HG02588 (cell line): ENCODE data around the gene MTHFD1L.
"Not testable (repeated sequence)": the region's sequence is repeated elsewhere in the genome, so short reads cannot be mapped to it uniquely, and the experiment has no call there.

Experiments
- ATAC-seq: cut with Tn5 transposase; IDR thresholded peaks from one replicate; pipeline ENCODE4 v1.9.1; 2021; ENCODE audit warnings: mild to moderate bottlenecking, moderate library complexity; ENCODE audit not compliant: unreplicated experiment

MTHFD1L gene

DNA sequence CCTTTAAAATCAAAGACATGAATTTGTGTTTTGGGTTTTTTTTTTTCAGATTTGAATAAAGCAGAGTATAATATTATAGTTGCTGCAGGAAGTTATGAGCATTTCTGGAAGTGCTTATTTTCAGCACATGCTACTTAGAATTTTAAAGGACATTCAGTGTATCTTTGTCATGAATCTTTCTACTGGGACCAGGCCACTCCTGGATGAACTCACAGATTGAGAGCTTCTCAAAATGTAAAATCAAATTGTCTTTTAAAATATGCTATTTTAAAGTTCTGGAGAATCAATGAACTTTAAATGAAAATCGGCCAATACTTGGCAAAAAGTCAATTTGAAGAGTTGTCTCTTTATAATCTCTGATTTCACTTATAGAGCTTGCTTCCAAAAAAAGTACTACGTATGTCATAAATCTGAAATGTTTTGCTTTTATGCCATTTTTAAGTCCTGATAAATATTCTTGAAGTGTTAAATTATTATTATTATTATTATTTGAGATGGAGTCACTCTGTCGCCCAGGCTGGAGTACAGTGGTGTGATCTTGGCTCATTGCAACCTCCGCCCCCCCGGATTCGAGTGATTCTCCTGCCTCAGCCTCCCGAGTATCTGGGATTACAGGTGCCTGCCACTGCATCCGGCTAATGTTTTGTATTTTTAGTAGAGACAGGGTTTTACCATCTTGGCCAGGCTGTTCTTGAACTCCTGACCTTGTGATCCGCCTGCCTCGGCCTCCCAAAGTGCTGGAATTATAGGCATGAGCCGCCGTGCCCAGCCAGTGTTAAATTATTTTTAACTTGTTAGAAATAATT, 198.5 kb downstream of the MTHFD1L start:
- no peak for ATAC-seq

DNA sequence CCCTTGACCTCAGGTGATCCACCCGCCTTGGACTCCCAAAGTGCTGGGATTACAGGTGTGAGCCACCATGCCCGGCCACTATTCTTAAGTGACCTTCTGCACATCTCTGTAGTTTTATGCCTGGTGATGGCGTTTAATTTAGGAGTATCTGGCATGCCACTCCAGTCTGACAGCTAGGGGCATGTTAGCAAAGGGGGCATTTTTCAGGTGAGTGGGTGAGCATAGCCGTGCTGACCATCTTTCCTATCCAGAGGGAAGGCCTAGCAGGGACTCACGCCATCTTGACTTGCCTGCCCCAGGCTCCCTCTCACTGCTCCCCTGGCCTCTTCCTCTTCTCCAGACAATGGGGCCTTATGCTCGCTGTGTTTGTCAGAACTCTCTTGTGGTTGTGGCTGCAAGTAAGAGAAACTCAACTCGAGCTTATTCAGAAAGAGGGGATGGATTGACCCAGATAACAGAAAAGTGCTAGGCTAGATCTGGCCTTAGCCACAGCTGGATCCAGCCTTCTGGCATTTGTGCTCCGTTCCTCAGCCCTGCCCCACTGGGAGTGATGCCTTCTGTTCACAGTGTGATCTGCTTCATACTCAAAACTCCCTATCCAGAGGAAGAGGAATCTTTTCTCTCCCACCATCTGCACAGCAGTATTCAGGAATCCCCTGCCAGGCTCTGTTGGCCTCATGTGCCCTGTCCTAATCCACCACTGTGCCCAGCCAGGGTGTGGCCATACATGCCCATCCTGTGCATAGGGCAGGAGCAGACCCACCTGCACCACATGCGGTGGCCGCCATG, 199.7 kb downstream of the MTHFD1L start:
- ATAC-seq = no peak

DNA sequence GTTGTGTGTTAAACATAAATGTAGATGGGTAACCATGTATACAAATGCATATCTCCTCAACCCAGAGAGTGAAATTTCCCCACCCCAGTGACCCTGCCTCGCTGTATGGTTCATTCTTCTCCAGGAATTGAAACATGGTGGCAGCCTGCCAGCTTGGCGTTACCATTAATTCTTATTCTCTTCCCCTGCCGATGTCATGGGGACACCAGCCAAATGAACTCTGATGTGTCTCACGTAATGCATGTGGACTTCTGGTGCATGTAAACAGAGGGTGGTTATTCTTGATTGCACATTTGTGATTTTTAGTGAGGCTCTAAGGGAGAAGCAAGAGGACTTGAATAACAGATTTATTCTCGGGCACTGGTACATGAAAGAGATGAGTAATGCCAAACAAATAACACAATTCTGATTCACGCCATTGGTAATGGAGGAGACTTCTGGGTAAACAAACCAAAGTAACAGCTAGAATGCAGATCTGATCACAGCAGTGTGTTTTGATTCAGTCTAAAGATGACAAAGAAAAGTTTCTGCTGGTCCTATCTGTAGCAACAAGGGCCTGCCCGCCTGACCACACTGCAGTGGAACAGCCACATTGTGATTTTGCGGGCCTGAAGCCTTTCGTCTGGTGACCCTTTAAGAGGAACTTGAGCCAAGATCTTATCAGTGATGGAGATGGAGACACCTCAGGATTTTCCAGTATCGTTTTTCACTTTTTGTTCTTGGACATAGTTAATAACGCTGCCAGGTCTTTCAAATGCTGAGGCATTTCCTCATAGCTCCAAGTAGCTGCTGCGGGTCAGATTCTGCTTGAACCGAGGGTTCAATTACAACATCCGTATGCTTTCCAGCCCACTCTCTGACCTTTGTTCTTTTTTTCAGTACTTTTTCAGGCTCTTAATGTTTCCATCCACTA, 202.4 kb downstream of the MTHFD1L start:
- ATAC-seq = no peak

DNA sequence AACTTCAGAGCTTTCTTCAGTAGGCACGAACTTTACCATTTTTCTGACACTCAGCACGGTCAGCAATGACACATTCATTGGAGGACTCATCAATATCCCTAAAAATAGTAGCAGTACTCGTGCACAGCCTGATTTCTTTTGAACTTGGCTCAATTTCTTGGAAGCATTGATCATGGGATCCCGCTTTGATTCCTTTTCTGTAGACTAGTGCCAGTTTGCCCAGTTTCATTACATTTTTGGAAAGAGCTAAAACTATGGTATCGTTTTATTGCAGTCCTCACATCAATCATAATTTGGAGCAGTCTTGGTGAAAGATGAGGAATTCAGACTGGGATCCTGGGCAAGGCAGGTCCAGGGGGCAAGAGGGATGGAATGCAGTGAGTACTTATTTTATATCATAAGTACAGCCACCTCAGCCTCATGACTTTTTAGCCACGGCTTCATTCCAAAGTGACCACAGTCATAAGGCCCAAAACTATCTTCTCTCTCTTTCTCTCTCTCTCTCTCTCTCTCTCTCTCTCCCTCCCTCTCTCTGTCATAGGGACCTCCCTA, 203.3 kb downstream of the MTHFD1L start:
- ATAC-seq = no peak

DNA sequence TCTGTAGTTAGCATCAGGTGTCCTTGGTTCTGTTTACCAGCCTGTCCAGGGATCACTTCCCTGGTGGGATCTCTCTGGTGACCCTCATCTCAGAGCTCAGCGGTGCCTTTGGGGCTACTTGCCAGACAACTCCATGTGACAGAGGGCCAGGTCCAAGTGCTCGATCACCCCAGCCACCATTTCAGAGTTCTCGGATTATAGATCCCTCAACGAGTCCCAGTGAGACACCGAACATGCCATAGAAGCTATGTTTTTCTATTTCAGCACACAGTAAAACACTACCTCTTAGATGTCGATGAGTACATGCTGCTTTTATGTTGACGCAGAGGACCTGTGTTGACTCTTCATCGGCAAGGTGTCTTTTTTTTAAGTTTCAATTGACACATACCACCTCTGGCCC, 204.1 kb downstream of the MTHFD1L start:
- ATAC-seq = no peak

DNA sequence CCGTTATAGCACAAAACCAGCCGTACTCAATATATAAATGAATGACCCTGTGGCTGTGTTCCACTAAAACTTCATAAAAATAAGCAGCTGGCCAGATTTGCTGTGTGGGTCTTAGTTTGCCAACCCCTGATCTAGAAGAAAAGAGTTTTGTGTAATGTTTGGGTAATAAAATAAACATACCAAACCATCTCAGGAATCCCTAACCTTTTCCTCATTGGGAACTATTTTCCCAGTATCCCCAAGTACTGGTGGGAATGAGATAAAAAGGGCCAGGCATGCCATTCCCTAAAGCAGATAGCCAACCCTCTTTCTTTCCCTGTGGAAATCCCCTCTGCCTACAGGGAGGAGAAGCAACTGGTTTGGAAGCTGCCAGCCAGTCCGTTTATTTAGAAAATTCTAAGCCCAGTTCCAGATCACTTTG, 205.1 kb downstream of the MTHFD1L start:
- ATAC-seq = no peak

DNA sequence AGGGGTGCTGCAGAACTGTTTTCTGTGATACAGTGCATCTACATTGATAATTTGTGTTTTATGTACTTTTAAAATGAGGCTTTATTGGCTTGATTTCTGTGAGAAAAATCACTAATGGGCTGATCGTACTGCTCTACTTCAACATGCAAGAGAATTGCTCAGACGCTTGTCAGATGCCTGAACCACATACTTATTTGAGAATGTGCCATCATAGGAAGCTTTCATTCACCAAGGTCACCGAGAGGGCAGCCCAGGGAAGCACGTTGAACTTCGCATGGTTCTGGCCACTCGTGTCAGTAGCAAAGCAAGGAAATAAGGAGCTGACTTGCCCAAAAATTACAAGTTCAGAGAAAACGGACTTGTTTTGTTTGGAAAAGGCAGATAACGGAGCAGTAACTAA, 205.8 kb downstream of the MTHFD1L start:
- no peak for ATAC-seq

DNA sequence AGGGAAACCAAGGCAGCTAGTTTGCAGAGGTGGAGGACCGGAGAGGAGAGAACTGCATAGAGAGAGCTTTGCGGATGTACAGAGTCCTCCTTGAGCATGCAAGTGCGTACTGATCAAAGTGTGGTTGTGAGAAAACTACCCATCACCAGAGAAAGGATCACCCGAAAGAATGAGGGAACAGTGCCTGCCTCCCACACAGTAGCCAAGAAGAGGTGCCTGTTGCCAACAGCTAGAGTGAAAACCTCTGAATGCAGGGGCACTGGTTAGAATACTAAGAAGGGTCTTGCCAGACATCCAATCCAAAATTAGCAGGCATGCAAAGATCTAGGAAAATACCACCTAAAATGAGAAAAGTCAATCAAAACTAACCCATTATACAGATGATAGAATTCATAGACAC, 207.6 kb downstream of the MTHFD1L start:
- no peak for ATAC-seq

DNA sequence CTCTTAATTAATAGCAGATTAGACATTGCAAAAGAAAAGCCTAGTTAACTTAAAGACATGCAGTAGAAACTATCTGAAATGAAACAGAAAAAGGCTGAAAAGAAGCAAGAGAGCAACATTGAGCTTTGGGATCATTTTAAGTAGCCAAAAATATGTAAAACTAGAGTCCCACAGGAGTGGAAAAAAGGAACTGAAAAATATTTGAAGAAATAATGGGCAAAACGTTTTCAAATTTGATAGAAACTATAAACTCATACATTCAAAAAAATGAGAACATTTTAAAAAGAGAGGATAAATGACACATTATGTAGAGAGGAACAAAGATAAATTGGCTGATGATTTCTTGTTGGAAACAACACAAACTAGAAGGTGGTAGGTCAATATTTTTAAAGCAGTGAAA, 208.2 kb downstream of the MTHFD1L start:
- no peak for ATAC-seq

DNA sequence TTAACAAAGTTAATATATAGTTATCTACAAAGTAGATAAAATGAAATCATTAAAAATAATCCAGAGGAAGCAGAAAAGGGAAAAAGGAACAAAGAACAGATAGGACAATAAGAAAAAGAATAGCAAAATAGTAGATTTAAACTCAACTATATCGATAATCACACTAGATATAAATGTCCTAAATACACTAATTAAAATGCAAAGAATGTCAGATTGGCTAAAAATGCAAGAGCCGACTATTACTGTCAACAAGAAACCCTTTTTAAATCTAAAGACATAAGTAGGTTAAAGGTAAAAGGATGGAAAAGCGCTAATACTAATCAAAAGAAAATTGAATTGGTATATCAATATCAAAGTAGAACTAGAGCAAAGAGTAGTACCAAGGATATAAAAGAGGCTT, 209.5 kb downstream of the MTHFD1L start:
- ATAC-seq = no peak

DNA sequence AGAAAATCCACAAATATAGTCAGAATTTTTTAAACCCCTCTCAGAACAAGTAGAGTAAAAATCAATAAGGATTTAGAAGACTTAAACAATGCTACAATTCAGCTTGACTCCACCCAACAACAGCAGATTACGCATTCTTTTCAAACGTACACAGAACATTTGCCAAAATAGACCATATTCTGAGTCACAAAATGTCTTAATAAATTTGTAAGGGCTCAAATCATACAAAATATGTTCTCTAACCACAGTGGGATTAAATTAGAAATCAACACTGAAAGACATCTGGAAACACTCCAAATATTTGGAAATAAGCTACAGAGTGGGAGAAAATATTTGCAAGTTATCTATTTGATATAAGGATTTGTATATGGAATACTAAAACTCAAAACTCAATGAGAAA, 210.0 kb downstream of the MTHFD1L start:
- no peak for ATAC-seq

DNA sequence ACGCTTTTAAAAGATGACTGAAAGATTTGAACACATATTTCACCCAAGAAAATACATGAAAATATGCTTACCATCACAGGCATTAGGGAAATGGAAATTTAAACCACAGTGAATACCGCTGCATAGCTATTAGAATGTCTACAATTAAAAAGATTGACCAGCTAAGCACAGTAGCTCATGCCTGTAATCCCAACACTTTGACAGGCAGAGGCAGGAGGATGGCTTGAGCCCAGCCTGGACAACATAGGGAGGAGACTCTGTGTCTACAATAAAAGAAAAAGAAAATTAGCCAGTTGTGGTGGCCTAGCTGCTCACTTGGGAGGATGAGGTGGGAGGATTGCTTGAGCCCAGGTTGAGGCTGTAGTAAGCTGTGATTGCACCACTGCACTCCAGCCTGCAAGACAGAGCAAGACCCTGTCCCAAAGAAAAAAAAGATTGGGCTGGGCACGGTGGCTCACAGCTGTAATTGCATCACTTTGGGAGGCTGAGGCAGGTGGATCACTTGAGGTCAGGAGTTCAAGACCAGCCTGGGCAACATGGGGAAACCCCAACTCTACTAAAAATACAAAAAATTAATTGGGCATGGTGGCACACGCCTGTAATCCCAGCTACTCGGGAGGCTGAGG, 210.5 kb downstream of the MTHFD1L start:
- no peak for ATAC-seq

DNA sequence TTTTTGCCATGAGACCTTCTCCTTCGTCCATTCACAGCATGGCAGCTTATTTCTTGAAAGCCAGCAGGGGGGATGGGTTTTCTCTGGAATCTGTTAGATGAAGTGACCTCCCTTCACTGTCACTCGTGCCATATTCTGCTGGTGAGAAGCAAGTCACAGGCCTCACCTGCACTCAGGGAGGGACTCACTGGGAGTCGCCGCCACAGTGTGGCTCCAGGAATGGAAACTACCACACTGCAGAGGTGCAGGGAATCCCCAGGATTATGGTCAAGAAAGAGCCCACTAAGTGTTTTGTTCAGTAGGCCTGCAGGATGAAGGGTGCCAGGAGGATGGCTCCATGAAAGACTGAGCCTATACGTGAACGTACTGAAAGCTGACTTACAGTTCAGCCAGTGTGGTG, 213.2 kb downstream of the MTHFD1L start:
- ATAC-seq = no peak

DNA sequence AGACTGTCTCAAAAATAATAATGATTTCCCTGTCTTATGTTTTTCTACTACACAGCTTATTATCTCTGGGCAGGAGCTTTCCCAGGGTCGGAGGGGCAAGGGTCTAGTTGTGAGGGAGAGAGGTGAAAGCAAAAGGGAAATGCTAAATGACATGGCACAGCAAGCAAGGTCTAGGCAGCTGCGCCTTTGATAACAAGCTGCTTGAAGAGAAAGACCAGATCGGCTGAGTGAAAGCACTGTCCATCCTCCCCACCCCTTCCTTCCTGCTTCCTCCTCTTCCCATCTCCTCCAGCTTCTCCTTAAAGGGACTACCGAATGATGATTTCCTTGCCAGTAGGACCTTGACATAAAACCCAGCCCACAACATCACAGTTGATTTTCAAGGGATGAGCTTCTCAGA, 216.2 kb downstream of the MTHFD1L start:
- no peak for ATAC-seq

DNA sequence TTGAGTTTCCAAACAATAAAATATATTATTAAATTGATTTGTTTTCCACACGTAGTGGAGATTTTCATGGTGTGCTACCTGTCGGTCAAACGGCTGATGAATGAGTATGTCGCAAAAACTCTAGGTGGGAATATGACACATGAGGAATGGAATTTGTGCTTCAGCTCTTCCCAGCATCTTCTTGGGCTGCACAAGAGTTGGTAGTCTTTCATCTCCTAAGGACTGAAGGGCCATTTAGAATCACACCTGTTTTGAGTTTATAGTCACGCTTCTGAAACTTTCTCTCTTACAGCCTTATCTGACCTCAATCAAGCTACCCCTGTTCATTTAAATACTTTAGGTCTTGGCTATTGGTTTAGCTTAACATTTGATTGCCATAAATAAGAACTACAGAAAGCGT, 216.6 kb downstream of the MTHFD1L start:
- ATAC-seq = no peak

DNA sequence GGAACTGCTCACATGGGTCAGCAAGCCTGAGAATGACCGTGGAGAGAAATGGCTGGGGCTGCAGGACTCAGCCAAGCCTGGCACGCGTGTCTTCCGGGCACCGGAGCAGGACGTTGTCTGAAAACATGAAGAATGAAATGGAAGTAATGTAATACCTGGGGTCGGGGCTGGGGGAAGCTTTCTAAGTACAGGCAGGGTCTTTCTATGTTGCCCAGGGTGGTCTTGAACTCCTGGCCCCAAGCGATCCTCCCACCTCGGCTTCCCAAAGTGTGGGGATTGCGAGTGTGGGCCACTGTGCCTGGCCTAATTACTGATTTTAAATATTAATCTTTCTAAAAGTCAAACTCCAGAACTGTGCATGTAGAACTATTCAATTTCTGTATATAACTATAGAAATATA, 218.8 kb downstream of the MTHFD1L start:
- ATAC-seq = no peak

DNA sequence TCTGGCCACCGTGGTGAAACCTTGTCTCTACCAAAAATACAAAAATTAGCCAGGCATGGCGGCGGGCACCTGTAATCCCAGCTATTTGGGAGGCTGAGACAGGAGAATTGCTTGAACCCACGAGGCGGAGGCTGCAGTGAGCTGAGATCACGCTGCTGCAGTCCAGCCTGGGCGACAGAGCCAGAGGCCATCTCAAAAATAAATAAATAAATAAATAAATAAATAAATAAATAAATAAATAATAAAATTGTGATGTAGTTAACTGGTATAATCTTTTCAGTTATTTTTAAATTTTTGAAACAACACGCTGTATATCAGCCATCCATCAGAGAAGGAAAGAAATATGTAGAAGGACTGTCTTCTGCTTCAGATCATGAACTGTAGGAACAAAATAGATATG, 221.6 kb downstream of the MTHFD1L start:
- ATAC-seq = not testable (repeated sequence)

DNA sequence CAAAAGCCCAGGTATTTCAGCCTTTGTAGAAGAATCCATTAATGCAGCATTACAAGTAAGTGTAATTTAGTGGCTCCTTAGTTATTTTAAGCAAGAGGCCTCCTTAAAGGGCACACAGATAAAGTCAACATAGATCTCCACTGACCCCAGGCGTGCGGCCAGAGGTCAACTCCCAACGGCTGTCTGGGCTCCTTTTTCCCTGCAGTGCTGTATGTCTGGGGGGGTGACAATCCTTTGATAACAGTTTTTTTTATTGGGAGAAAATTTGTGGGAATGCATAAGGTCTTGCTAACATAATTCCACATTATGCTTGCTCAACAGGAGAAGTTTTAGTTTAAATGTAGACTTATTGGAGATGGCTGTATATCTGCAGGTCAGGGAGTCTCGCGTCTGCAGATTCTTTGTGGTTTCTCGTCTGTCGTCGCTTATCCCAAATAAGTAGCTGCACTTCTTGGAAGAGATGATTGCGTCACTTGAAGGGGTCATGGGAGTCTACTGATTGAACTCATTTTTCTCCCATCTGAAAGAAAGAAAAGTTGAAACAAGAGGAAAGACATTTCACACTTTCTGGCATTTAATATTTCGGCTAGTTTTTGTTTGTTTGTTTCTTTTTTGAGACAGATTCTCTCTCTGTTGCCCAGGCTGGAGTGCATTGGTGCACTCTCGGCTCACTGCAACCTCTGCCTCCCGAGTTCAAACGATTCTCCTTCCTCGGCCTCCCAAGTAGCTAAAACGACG, 222.5 kb downstream of the MTHFD1L start:
- ATAC-seq = no peak

DNA sequence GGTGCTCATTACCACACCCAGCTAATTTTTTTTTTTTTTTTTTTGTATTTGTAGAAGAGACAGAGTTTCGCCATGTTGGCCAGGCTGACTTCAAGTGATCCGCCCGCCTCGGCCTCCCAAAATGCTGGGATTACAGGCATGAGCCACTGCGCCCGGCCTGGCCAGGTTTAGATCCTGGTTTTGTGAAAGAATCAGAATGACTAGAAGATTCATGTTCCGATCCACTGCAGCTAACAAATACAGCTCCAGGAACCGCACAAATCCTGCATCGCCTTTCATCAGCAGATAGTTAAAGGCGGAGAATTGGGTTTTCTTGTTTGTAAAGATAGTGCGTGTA, 223.1 kb downstream of the MTHFD1L start:
- ATAC-seq = no peak

DNA sequence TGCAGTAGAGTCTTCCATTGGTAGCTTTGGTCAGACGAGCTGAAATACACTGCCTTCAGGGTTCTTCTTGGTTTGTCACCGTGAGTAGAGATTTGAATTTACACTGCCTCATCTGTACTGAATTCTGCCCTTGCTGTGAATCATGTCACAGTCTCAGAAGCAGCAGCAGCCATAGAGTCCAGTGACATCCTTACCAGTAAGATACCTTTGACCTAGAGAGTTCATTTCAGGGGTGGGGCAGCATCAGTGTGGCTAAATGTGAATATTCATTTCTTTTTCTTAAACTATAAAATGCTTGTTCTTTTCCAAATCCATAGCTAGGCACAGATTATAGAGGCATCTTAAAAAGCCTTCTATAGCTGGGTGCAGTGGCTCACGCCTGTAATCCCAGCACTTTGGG, 223.5 kb downstream of the MTHFD1L start:
- no peak for ATAC-seq
